Measurements from ENCODE around the gene RHBDD1.

GRCh38 chr2:226847090-226847489 is 11.2 kb downstream of the RHBDD1 start:
- TF ChIP-seq, protein P1, sequence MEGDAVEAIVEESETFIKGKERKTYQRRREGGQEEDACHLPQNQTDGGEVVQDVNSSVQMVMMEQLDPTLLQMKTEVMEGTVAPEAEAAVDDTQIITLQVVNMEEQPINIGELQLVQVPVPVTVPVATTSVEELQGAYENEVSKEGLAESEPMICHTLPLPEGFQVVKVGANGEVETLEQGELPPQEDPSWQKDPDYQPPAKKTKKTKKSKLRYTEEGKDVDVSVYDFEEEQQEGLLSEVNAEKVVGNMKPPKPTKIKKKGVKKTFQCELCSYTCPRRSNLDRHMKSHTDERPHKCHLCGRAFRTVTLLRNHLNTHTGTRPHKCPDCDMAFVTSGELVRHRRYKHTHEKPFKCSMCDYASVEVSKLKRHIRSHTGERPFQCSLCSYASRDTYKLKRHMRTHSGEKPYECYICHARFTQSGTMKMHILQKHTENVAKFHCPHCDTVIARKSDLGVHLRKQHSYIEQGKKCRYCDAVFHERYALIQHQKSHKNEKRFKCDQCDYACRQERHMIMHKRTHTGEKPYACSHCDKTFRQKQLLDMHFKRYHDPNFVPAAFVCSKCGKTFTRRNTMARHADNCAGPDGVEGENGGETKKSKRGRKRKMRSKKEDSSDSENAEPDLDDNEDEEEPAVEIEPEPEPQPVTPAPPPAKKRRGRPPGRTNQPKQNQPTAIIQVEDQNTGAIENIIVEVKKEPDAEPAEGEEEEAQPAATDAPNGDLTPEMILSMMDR (IDR thresholded peaks at IDR 0.05; ENCODE audit: poor library complexity), result no peak
- no peak for TF ChIP-seq EZH2phosphoT487 (IDR thresholded peaks at IDR 0.05; ENCODE audit: low read depth, severe bottlenecking, unreplicated experiment)

Data from hepatocyte (in vitro differentiated cells).